ENCODE data around the gene SEC16A.

GRCh38 chr9:136402067-136402466 is 80.8 kb downstream of the SEC16A start:
- TF ChIP-seq CTCF (IDR thresholded peaks at IDR 0.05) (no peak), POLR2A (IDR thresholded peaks at IDR 0.05) (no peak)

Data from Peyer's patch (tissue), 4 donors.